Mammary epithelial cell (primary cell): ENCODE measurements around the gene DBNDD1.

Experiments
- CTCF ChIP-seq, 2 donors: IDR thresholded peaks in 1 of 2; conservative IDR thresholded peaks in 1 of 2; 2 replicates each; pipeline ENCODE4 v1.5.1; 2011 to 2012; ENCODE audit warnings: inconsistent platforms in 2 of 2, low read length in 2 of 2, mild to moderate bottlenecking in 2 of 2, control low read depth in 1 of 2, low read depth in 1 of 2; ENCODE audit not compliant: insufficient read depth in 1 of 2; ENCODE audit errors: extremely low read depth in 1 of 2
- EZH2 ChIP-seq: IDR thresholded peaks from 2 replicates; pipeline ENCODE4 v1.6.1; 2012; ENCODE audit warnings: low read length, inconsistent platforms, borderline replicate concordance

- no peak for TF ChIP-seq EZH2
- no peak for TF ChIP-seq CTCF (conservative IDR thresholded peaks at IDR 0.05 in 1 of 2, IDR thresholded peaks at IDR 0.05 in 1 of 2; ENCODE audit: extremely low read depth in 1 of 2, insufficient read depth in 1 of 2, low read depth in 1 of 2, low read length in 2 of 2)
Measured at GRCh38 chr16:89974870-89975269, 44.4 kb downstream of the DBNDD1 start.
